GM12891 (cell line): ENCODE results near the gene ROGDI.
A peak's percentile ranks its signal among the peaks of the same experiment; 100 is the strongest.

ENCODE experiments used
- DNase-seq: peaks from one replicate; pipeline ENCODE4 v3.0.0; 2011; ENCODE audit warnings: low spot score; ENCODE audit not compliant: insufficient read length
- FAIRE-seq: peaks from 2 replicates; lab custom pipeline; 2011; peaks lifted over from hg19 to GRCh38; lab: Jason Lieb, UNC
- PAX5 ChIP-seq: IDR thresholded peaks from 2 replicates; pipeline ENCODE4 v1.6.1; 2011; ENCODE audit warnings: low read length, moderate library complexity, mild to moderate bottlenecking; ENCODE audit not compliant: insufficient read depth, severe bottlenecking
- POLR2A ChIP-seq: IDR thresholded peaks from 2 replicates; pipeline ENCODE4 v1.6.1; 2011; ENCODE audit warnings: low read depth, low read length, control low read depth
- POLR2AphosphoS5 ChIP-seq: IDR thresholded peaks from 2 replicates; pipeline ENCODE4 v1.6.1; 2011; ENCODE audit warnings: low read depth, low read length, control low read depth
- POU2F2 ChIP-seq: IDR thresholded peaks from 2 replicates; pipeline ENCODE4 v1.6.1; 2011; ENCODE audit warnings: low read depth, mild to moderate bottlenecking, control low read depth, low read length, moderate library complexity
- SPI1 ChIP-seq: IDR thresholded peaks from 2 replicates; pipeline ENCODE4 v1.6.1; 2011; ENCODE audit warnings: low read depth, low read length, control low read depth
- TAF1 ChIP-seq: IDR thresholded peaks from 2 replicates; pipeline ENCODE4 v1.6.1; 2011; ENCODE audit warnings: low read depth, low read length, control low read depth

The ROGDI gene

DNA sequence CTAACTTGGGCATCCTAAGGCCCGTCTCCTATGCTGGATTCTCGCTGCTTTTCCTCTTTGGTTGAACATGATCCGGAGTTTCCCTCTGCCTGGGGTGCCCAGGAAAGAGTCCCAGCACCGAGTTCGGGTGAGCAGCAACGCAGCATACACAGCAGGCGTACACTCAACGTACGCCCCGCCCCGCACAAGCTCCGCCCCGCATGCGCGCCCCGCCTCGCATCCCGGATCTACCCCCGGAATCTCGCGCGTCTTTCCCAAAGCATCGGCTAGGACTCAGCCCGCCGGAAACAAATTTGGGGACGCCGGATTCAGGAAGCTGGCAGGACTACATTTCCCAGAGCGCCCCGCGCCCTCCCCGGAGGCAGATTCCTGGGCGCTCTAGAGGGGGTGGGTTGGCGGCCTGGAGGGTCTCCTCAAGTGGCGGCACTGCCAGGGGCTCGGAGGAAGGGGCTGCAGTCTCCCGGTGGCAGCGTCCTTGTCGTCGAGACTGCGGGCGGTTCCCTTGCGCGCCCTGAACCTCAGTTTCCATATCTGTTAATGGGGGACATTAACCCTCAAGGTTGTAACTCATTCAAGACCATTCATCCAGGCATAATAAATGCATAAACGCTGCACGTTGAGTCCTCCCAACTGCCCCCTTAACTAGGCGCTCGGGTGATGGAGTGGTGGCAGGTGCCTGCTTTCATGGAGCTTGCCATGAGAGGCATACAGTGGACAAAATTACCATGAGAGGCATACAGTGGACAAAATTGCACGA lies 33.7 kb downstream of the ROGDI start:
- peak; percentile 77 for DNase-seq
- FAIRE-seq, result peak; percentile 95
- TF ChIP-seq SPI1, result no peak
- no peak for TF ChIP-seq POU2F2
- TF ChIP-seq POLR2AphosphoS5, result peak; percentile 57; the same call in 1 of the 2 replicates
- no peak for TF ChIP-seq PAX5
- no peak for TF ChIP-seq TAF1
- TF ChIP-seq POLR2A, result peak; percentile 62; the same call in 1 of the 2 replicates

GRCh38 chr16:4767872-4768548 lies 34.4 kb downstream of the ROGDI start:
- no peak for FAIRE-seq

GRCh38 chr16:4766875-4767628 lies 35.4 kb downstream of the ROGDI start, which contains the start of gene ZNF500:
Gene ZNF500, minus strand, starts transcription at chr16:4767162. Its CDS starts 1,184 bp downstream, at chr16:4765978.
- FAIRE-seq, result peak; percentile 100
- TF ChIP-seq POLR2AphosphoS5, result peak; percentile 39
- TF ChIP-seq POU2F2, result peak; percentile 71; the same call in 1 of the 2 replicates
- 0 out of 2 replicates have a peak, but pooled peaks have one; percentile 14 for TF ChIP-seq TAF1
- TF ChIP-seq POLR2A, result peak; percentile 58
- TF ChIP-seq PAX5, result no peak
- no peak for TF ChIP-seq SPI1
- peak; percentile 94 for DNase-seq

More at GRCh38 chr16:4767872-4768548, 34.4 kb downstream of the ROGDI start:
- TF ChIP-seq PAX5, result no peak
- no peak for TF ChIP-seq SPI1
- TF ChIP-seq POLR2AphosphoS5, result no peak
- no peak for TF ChIP-seq POU2F2
- no peak for TF ChIP-seq POLR2A
- TF ChIP-seq TAF1, result no peak
- DNase-seq, result no peak

- FAIRE-seq (no peak), DNase-seq (no peak)
- no peak for TF ChIP-seq SPI1
- TF ChIP-seq PAX5, result no peak
- no peak for TF ChIP-seq POLR2AphosphoS5
- no peak for TF ChIP-seq POU2F2
- no peak for TF ChIP-seq POLR2A
- TF ChIP-seq TAF1, result no peak
Observed at GRCh38 chr16:4765511-4766474, 36.6 kb downstream of the ROGDI start.

- TF ChIP-seq SPI1, result no peak
- no peak for TF ChIP-seq POLR2A
- TF ChIP-seq PAX5, result no peak
- FAIRE-seq, result no peak
- DNase-seq, result no peak
Observed at GRCh38 chr16:4763791-4764190, 38.6 kb downstream of the ROGDI start.

- FAIRE-seq (no peak), DNase-seq (no peak)
- TF ChIP-seq SPI1, result no peak
- no peak for TF ChIP-seq POU2F2
- no peak for TF ChIP-seq POLR2A
- no peak for TF ChIP-seq TAF1
- no peak for TF ChIP-seq POLR2AphosphoS5
- no peak for TF ChIP-seq PAX5
Observed at GRCh38 chr16:4762205-4762604, 40.2 kb downstream of the ROGDI start.

DNA sequence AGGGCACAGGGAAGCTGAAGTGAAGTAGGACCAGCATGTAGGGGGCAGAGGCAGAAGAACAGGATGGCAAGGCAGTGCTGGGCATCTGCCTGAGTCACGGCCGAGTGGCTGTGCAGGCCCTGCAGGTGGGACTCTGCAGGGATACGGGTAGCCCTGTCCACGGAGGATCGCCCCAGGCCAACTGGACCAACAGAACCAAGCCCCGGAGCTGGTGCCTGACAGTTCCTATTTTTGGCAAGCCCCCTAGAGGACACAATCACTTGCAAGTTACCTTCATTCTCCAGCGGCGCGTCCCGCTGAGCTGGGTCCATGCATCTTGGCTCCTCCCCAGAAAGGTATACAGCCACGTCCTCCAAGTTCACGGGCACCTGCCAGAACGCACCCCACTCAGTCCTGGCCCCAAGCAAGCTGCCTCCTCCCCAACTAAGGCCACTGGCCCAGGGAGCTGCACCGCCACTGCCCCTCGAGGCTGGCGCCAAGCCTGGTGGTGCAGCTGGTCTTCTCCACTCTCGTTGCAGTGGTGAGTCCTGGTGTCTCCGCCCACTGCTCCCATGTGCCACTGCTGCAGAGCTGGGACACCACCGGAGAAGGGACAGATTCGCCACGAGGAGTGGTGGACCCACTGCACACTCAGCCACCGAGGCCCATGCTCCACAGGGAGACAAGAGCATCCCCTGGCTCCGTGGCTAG lies 42.1 kb downstream of the ROGDI start:
- no peak for FAIRE-seq

GRCh38 chr16:4755687-4756086 lies 46.7 kb downstream of the ROGDI start:
- DNase-seq (no peak), FAIRE-seq (peak; percentile 55)

More for the DNA sequence above, 42.1 kb downstream of the ROGDI start:
- no peak for DNase-seq
- no peak for TF ChIP-seq POLR2A
- TF ChIP-seq POU2F2, result no peak
- TF ChIP-seq POLR2AphosphoS5, result no peak
- no peak for TF ChIP-seq SPI1
- TF ChIP-seq TAF1, result no peak

More at GRCh38 chr16:4755687-4756086, 46.7 kb downstream of the ROGDI start:
- TF ChIP-seq SPI1 (no peak), POLR2AphosphoS5 (no peak), TAF1 (no peak), POU2F2 (no peak), PAX5 (no peak), POLR2A (no peak)
